Natural killer cell (primary cell): ENCODE results near the gene FIBCD1. TPM values are rescaled to one million over a fixed set of nuclear protein-coding genes. Genes with fewer than 3 reads are reported as not detected.

ENCODE experiments used
- ATAC-seq, 3 donors: fragments of 150-1000 bp in 2 of 3; fragments of 200-7000 bp in 1 of 3; cut with Tn5 transposase; 1 replicate in 1 of 3; 2 replicates in 2 of 3; pipeline ENCODE4 v1.10.0; 2021; ENCODE audit warnings: mild to moderate bottlenecking in 2 of 3, moderate library complexity in 2 of 3
- DNase-seq, 2 donors: peaks; one replicate each; pipeline versions ENCODE4 v3.0.0 to v3.0.0-alpha.2; 2013 to 2021; ENCODE audit warnings: mixed read lengths in 1 of 2
- H3K27ac ChIP-seq: one replicate; pipeline ENCODE4 v1.5.1; 2013; ENCODE audit warnings: mild to moderate bottlenecking, low read length
- H3K27me3 ChIP-seq: one replicate; pipeline ENCODE4 v1.6.1; 2013; ENCODE audit warnings: low read length; ENCODE audit not compliant: control insufficient read depth, insufficient read depth
- H3K36me3 ChIP-seq: one replicate; pipeline ENCODE4 v1.6.1; 2013; ENCODE audit warnings: low read length; ENCODE audit not compliant: control insufficient read depth, insufficient read depth
- H3K4me1 ChIP-seq: one replicate; pipeline ENCODE4 v1.6.1; 2013; ENCODE audit warnings: low read length; ENCODE audit not compliant: control insufficient read depth, insufficient read depth
- H3K4me3 ChIP-seq: one replicate; pipeline ENCODE4 v1.5.1; 2013; ENCODE audit warnings: low read length
- H3K9me3 ChIP-seq: one replicate; pipeline ENCODE4 v1.6.1; 2013; ENCODE audit warnings: low read length; ENCODE audit not compliant: control insufficient read depth, insufficient read depth
- H3K27ac Mint-ChIP-seq, 2 donors: one replicate each; pipeline ENCODE4 v1.8.0; 2022; ENCODE audit warnings: mild to moderate bottlenecking in 2 of 2, mixed read lengths in 2 of 2, moderate library complexity in 1 of 2
- H3K27me3 Mint-ChIP-seq, 2 donors: one replicate each; pipeline ENCODE4 v1.8.0; 2022; ENCODE audit warnings: low read depth in 2 of 2, mixed read lengths in 2 of 2
- H3K36me3 Mint-ChIP-seq: one replicate; pipeline ENCODE4 v1.8.0; 2022; ENCODE audit warnings: mixed read lengths
- H3K4me1 Mint-ChIP-seq, 2 donors: one replicate each; pipeline ENCODE4 v1.8.0; 2022; ENCODE audit warnings: mixed read lengths in 2 of 2
- H3K4me3 Mint-ChIP-seq: one replicate; pipeline ENCODE4 v1.8.0; 2022; ENCODE audit warnings: mild to moderate bottlenecking, moderate library complexity, mixed read lengths
- H3K9me3 Mint-ChIP-seq, 2 donors: one replicate each; pipeline ENCODE4 v1.8.0; 2022; ENCODE audit warnings: mixed read lengths in 2 of 2
- WGBS: methylation state at CpG from one replicate; pipeline ENCODE4 v1.1.7; 2013; ENCODE audit warnings: missing lambda C conversion rate; ENCODE audit not compliant: insufficient coverage; 5-methylcytosine and 5-hydroxymethylcytosine counted together
- intact Hi-C: fragments of 100-400 bp; cut with micrococcal nuclease; formaldehyde crosslinking; loops from one replicate; pipeline ENCODE4 v1.14.2; 2022
- total RNA-seq, 4 donors: library from RNA; stranded (reverse); fragments of 120-200 nt in 1 of 4; gene quantifications; one replicate each; pipeline versions ENCODE4 v1.2.3 to v1.2.4, GENCODE V29; 2013 to 2022
- TF ChIP-seq, protein P1 (sequence below): fragments of 200-600 bp; IDR thresholded peaks from one replicate; pipeline ENCODE4 v1.8.0; 2022; ENCODE audit warnings: antibody characterized with exemption

FIBCD1 gene
- total RNA-seq, 3 donors from 2014 or later (not counting 1 experiment from before 2014, with no cell fraction given) = not detected

- Mint-ChIP-seq H3K36me3 (no peaks in the 10 kb centered on the region), H3K27ac (no peak overlapping the region), H3K9me3 (no peaks in the 10 kb centered on the region), H3K27me3 (peaks cover 0 to 8% of the 10 kb centered on the region in 2 donors), H3K4me1 (no peaks in the 10 kb centered on the region), H3K4me3 (no peak overlapping the region)
- 88% methylated on average over 8 of the region's 8 CpGs for WGBS
- intact Hi-C loops = no loop called here
- H3K27ac ChIP-seq = no peak overlapping the region
- no peak for ATAC-seq
- H3K9me3 ChIP-seq = no peaks in the 10 kb centered on the region
- no peak overlapping the region for H3K4me3 ChIP-seq
- peaks cover 16% of the 10 kb centered on the region for H3K4me1 ChIP-seq
- H3K36me3 ChIP-seq = no peaks in the 10 kb centered on the region
- DNase-seq = no peak
- TF ChIP-seq, protein P1, sequence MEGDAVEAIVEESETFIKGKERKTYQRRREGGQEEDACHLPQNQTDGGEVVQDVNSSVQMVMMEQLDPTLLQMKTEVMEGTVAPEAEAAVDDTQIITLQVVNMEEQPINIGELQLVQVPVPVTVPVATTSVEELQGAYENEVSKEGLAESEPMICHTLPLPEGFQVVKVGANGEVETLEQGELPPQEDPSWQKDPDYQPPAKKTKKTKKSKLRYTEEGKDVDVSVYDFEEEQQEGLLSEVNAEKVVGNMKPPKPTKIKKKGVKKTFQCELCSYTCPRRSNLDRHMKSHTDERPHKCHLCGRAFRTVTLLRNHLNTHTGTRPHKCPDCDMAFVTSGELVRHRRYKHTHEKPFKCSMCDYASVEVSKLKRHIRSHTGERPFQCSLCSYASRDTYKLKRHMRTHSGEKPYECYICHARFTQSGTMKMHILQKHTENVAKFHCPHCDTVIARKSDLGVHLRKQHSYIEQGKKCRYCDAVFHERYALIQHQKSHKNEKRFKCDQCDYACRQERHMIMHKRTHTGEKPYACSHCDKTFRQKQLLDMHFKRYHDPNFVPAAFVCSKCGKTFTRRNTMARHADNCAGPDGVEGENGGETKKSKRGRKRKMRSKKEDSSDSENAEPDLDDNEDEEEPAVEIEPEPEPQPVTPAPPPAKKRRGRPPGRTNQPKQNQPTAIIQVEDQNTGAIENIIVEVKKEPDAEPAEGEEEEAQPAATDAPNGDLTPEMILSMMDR = no peak
- no peaks in the 10 kb centered on the region for H3K27me3 ChIP-seq
Observed at GRCh38 chr9:130984521-130984920, 45.5 kb upstream of the FIBCD1 start.

- Mint-ChIP-seq H3K4me1 (no peaks in the 10 kb centered on the region), H3K9me3 (no peaks in the 10 kb centered on the region), H3K36me3 (no peaks in the 10 kb centered on the region), H3K4me3 (no peak overlapping the region), H3K27me3 (peaks cover 0 to 8% of the 10 kb centered on the region in 2 donors), H3K27ac (no peak overlapping the region)
- Histone ChIP-seq H3K4me1 (peaks cover 16% of the 10 kb centered on the region), H3K27ac (no peak overlapping the region), H3K9me3 (no peaks in the 10 kb centered on the region), H3K27me3 (no peaks in the 10 kb centered on the region), H3K36me3 (no peaks in the 10 kb centered on the region), H3K4me3 (no peak overlapping the region)
- intact Hi-C loops = no loop called here
- ATAC-seq (no peak), DNase-seq (no peak)
- 90% methylated on average over 11 of the region's 11 CpGs for WGBS
- TF ChIP-seq, protein P1 = no peak
Observed at GRCh38 chr9:130983970-130984369, 44.9 kb upstream of the FIBCD1 start.

GRCh38 chr9:130983359-130983670 lies 44.3 kb upstream of the FIBCD1 start:
- no peaks in the 10 kb centered on the region for H3K36me3 Mint-ChIP-seq

More at GRCh38 chr9:130983359-130983670, 44.3 kb upstream of the FIBCD1 start:
- Mint-ChIP-seq H3K27ac (no peak overlapping the region), H3K27me3 (peaks cover 0 to 8% of the 10 kb centered on the region in 2 donors), H3K9me3 (no peaks in the 10 kb centered on the region), H3K4me3 (no peak overlapping the region), H3K4me1 (no peaks in the 10 kb centered on the region)
- no peaks in the 10 kb centered on the region for H3K27me3 ChIP-seq
- H3K36me3 ChIP-seq = no peaks in the 10 kb centered on the region
- no peak overlapping the region for H3K4me3 ChIP-seq
- H3K27ac ChIP-seq = no peak overlapping the region
- TF ChIP-seq, protein P1 = no peak
- no peaks in the 10 kb centered on the region for H3K9me3 ChIP-seq
- ATAC-seq (no peak), DNase-seq (no peak)
- intact Hi-C loops = no loop called here
- 86% methylated on average over 6 of the region's 6 CpGs for WGBS
- H3K4me1 ChIP-seq = peaks cover 16% of the 10 kb centered on the region
